Colon (tissue), 2 donors: ENCODE data around the gene TMOD1.

ENCODE experiments used
- FAIRE-seq: peaks from 2 replicates; lab custom pipeline; 2012; peaks lifted over from hg19 to GRCh38; lab: Jason Lieb, UNC
- donor health status: control.
- donor health status: control.

TMOD1 gene

GRCh38 chr9:97638666-97639065, 137.2 kb downstream of the TMOD1 start:
- no peak for FAIRE-seq

- no peak for FAIRE-seq
Observed at GRCh38 chr9:97640325-97640724, 138.9 kb downstream of the TMOD1 start.

GRCh38 chr9:97645720-97646119, 144.3 kb downstream of the TMOD1 start:
- no peak for FAIRE-seq

GRCh38 chr9:97647996-97648395, 146.5 kb downstream of the TMOD1 start:
- no peak for FAIRE-seq
